ENCODE data around the gene APOC3.

The APOC3 gene

DNA sequence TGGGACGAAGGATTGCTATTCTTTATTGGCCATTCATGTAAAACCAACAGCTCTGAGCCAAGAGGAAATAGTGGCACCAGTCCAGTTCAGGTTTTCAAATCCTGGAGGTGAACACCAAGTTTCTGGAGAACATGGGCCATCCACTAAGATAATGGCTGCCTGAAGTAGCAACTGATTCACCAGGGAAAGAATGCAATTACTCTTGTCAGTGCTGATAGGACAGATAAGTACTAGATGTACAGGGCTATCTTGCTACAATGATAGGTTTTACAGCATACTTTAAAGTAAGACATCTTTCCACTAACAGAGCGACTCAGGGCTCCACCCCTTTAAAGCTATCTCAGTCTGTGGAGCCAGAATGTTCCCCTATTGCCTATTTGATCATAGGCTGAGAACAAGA is 44.5 kb downstream of the APOC3 start:
- DNase-seq (ENCODE audit: low read depth in 2 of 2): no peak

DNA sequence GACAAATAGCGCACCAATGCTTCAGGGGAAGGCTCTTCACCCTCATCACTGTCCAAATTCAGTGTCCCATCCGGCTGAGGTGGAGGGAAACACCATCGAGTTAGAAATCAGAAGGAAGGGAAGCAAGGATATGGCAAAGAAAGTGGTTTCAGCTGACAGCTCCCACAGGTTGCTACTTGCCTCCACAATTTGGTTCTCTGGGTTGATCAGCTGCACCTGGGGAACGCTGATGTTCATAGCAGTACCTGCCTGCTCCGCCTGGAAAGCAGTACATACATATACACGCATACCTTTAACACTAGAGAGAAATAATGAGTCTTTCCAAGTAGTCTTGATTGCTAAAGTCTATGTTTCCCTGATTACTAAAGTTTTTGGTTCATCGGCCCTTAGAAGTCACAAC is 45.5 kb downstream of the APOC3 start:
- DNase-seq (ENCODE audit: low read depth in 2 of 2): no peak

DNA sequence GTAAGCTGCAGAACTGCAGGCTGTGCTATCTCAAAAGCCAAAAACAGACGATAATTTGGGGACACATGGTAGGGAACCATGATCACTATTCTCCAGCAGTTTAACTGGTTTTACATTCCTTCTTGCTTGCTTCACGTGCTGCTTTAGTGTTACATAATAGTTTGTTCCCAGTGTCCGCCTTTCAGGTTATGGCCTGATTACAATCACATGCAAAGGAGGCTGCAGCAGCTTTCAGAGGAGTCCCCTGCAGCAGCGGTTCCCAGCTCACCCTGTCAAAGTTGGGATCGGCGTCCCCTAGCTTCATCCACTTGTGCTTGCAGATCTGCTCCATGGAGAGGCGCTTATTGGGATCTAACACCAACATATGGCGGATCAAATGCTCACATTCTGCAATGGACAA is 46.9 kb downstream of the APOC3 start:
- DNase-seq (ENCODE audit: low read depth in 2 of 2): no peak

DNA sequence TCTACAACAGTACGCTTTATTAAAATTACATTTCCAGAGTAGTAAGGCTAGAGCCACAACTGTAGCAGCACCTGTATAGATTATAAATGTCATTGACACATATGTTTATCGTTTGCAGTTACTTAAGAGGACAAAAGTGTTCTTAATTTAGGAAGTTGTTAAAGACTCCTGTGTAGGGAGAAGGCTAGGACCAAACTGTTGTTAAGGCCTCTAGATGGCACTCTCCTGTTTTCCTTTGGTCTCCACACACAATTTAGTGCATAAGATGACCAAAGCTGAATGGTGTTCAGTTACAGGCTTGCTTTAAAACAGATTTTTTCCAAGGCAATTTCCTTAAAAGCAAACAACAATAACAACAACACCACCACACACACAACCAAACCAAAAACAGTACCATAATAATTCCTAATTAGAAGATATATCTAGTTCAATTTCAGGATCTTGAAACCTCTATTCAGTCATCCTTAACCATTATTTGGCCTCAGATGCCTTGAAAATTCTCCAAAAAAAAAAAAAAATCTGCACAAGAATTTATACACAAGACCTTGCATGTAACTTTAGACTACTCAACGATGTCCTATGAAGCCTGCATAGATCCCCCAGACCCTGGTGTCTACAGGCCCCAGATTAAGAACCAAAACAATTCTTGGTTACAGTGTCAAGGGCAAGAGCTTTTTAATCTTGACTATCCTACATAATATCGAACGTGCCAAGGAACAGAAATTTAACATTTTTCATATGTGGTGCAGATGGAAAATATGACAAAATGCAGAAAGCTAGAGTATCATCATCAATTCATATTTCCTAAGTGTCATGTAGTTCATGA is 50.3 kb downstream of the APOC3 start:
- no peak for DNase-seq (ENCODE audit: low read depth in 2 of 2)

DNA sequence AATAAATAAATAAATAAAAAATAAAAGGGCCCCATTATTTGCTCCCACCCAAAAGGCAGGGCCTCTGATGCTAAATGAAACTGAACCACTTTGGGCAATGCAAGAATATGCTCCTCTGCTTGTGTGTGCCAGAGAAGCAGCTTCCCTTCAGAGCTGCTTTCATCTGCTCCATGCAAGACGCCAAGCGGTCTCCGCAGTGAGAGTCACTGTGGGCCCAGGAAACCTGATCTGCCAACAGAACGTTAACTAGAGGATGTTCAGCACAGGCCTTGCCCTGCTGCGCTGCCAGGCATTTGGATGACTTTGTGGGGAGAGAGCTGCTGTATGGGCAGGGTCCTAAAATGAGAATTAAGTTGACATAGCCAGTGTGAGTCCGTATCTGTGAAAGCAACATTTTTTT is 51.4 kb downstream of the APOC3 start:
- DNase-seq (ENCODE audit: low read depth in 2 of 2): no peak

DNA sequence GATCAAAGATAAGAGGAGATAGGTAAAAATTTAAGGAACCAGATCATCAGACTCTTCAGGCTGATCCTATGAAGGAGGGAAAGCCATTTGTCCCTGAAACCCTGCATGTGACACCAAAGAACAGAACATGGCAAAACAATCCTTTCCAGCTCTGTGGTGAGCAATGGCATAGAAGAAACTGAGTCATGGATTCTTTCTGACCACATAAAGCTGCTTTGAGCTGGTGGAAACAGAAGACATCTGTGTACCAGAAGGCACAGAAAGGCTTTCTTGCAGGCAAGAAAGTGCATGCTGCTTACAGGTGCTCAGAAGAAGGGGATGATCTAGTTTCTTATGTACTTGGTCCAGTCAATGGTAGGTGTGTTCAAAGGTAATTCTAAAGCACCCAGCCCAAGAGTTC is 52.7 kb downstream of the APOC3 start:
- peak in 1 of 2 donors; percentile 11 for DNase-seq (ENCODE audit: low read depth in 2 of 2)

Data from stimulated activated CD4-positive, alpha-beta T cell treated with anti-CD3 and anti-CD28 coated beads, Interleukin-15, amount 100 ng/mL, for 48 hours (primary cell).